ENCODE results near the gene DACH1. TPM values are rescaled to one million over a fixed set of nuclear protein-coding genes. Genes with fewer than 3 reads are reported as not detected.

DACH1 gene
- total and polyA plus RNA-seq, 2 donors (not counting 1 experiment from before 2014, with no cell fraction given) = 0.02 to 0.33 TPM

- H3K4me1 ChIP-seq (ENCODE audit: control insufficient read depth, extremely low read depth, insufficient read depth, low read length) = no peaks in the 10 kb centered on the region
- no peak overlapping the region for H3K9ac ChIP-seq (ENCODE audit: insufficient read depth, low read length)
- no peaks in the 10 kb centered on the region for H3K27me3 ChIP-seq (ENCODE audit: control insufficient read depth, insufficient read depth, low read length)
- H3K79me2 ChIP-seq (ENCODE audit: control insufficient read depth, insufficient read depth, low read length) = no peaks in the 10 kb centered on the region
- no peak for TF ChIP-seq CTCF (conservative IDR thresholded peaks at IDR 0.05 in 1 of 2, IDR thresholded peaks at IDR 0.05 in 1 of 2; ENCODE audit: low read depth in 1 of 2, low read length in 2 of 2)
- no peak for TF ChIP-seq EZH2 (IDR thresholded peaks at IDR 0.05; ENCODE audit: low read length, missing control alignments)
- H3K36me3 ChIP-seq (ENCODE audit: control insufficient read depth, insufficient read depth, low read length) = no peaks in the 10 kb centered on the region
- H4K20me1 ChIP-seq (ENCODE audit: control insufficient read depth, extremely low read depth, insufficient read depth, low read length) = no peaks in the 10 kb centered on the region
- H3K27ac ChIP-seq (ENCODE audit: insufficient read depth, low read length) = no peak overlapping the region
- no peak overlapping the region for H3K4me3 ChIP-seq (replicated peaks in 1 of 4; ENCODE audit: control extremely low read depth in 1 of 4, insufficient read depth in 1 of 4, low read depth in 3 of 4, low read length in 4 of 4)
- no peak overlapping the region for H2AFZ ChIP-seq (ENCODE audit: low read length)
- H3K4me2 ChIP-seq (ENCODE audit: extremely low read depth, insufficient read depth, low read length) = no peak overlapping the region
- DNase-seq (ENCODE audit: low read depth in 2 of 2) = no peak
- no peaks in the 10 kb centered on the region for H3K9me3 ChIP-seq (ENCODE audit: control insufficient read depth, insufficient read depth, low read depth, low read length)
Observed at GRCh38 chr13:71863254-71863865, 3.6 kb downstream of the DACH1 start.

- Histone ChIP-seq H3K79me2 (ENCODE audit: control insufficient read depth, insufficient read depth, low read length) (no peaks in the 10 kb centered on the region), H3K27ac (ENCODE audit: insufficient read depth, low read length) (no peak overlapping the region), H3K4me3 (replicated peaks in 1 of 4; ENCODE audit: control extremely low read depth in 1 of 4, insufficient read depth in 1 of 4, low read depth in 3 of 4, low read length in 4 of 4) (no peak overlapping the region), H4K20me1 (ENCODE audit: control insufficient read depth, extremely low read depth, insufficient read depth, low read length) (no peaks in the 10 kb centered on the region), H3K36me3 (ENCODE audit: control insufficient read depth, insufficient read depth, low read length) (no peaks in the 10 kb centered on the region), H3K4me2 (ENCODE audit: extremely low read depth, insufficient read depth, low read length) (no peak overlapping the region), H3K9me3 (ENCODE audit: control insufficient read depth, insufficient read depth, low read depth, low read length) (no peaks in the 10 kb centered on the region), H3K9ac (ENCODE audit: insufficient read depth, low read length) (no peak overlapping the region), H3K4me1 (ENCODE audit: control insufficient read depth, extremely low read depth, insufficient read depth, low read length) (no peaks in the 10 kb centered on the region), H3K27me3 (ENCODE audit: control insufficient read depth, insufficient read depth, low read length) (no peaks in the 10 kb centered on the region), H2AFZ (ENCODE audit: low read length) (no peak overlapping the region)
- TF ChIP-seq CTCF (conservative IDR thresholded peaks at IDR 0.05 in 1 of 2, IDR thresholded peaks at IDR 0.05 in 1 of 2; ENCODE audit: low read depth in 1 of 2, low read length in 2 of 2) = no peak
- no peak for TF ChIP-seq EZH2 (IDR thresholded peaks at IDR 0.05; ENCODE audit: low read length, missing control alignments)
- DNase-seq (ENCODE audit: low read depth in 2 of 2) = no peak
Observed at GRCh38 chr13:71862459-71862943, 4.5 kb downstream of the DACH1 start.

- TF ChIP-seq EZH2 (IDR thresholded peaks at IDR 0.05; ENCODE audit: low read length, missing control alignments) (no peak), CTCF (conservative IDR thresholded peaks at IDR 0.05 in 1 of 2, IDR thresholded peaks at IDR 0.05 in 1 of 2; ENCODE audit: low read depth in 1 of 2, low read length in 2 of 2) (no peak)
- H3K4me1 ChIP-seq (ENCODE audit: control insufficient read depth, extremely low read depth, insufficient read depth, low read length) = no peaks in the 10 kb centered on the region
- no peaks in the 10 kb centered on the region for H4K20me1 ChIP-seq (ENCODE audit: control insufficient read depth, extremely low read depth, insufficient read depth, low read length)
- no peaks in the 10 kb centered on the region for H3K79me2 ChIP-seq (ENCODE audit: control insufficient read depth, insufficient read depth, low read length)
- no peak overlapping the region for H3K4me2 ChIP-seq (ENCODE audit: extremely low read depth, insufficient read depth, low read length)
- no peaks in the 10 kb centered on the region for H3K9me3 ChIP-seq (ENCODE audit: control insufficient read depth, insufficient read depth, low read depth, low read length)
- no peak overlapping the region for H3K9ac ChIP-seq (ENCODE audit: insufficient read depth, low read length)
- H2AFZ ChIP-seq (ENCODE audit: low read length) = no peak overlapping the region
- H3K4me3 ChIP-seq (replicated peaks in 1 of 4; ENCODE audit: control extremely low read depth in 1 of 4, insufficient read depth in 1 of 4, low read depth in 3 of 4, low read length in 4 of 4) = no peak overlapping the region
- DNase-seq (ENCODE audit: low read depth in 2 of 2) = no peak
- H3K27ac ChIP-seq (ENCODE audit: insufficient read depth, low read length) = no peak overlapping the region
- no peaks in the 10 kb centered on the region for H3K36me3 ChIP-seq (ENCODE audit: control insufficient read depth, insufficient read depth, low read length)
- H3K27me3 ChIP-seq (ENCODE audit: control insufficient read depth, insufficient read depth, low read length) = no peaks in the 10 kb centered on the region
Observed at GRCh38 chr13:71861769-71862458, 5.1 kb downstream of the DACH1 start.

Measured in fibroblast of lung (primary cell).